K562 (cell line): ENCODE measurements around the gene GPN3. TPM values are rescaled to one million over a fixed set of nuclear protein-coding genes. Genes with fewer than 3 reads are reported as not detected.

Experiments
- ASH1L ChIP-seq: fragments of 450-650 bp; IDR thresholded peaks from 2 replicates; pipeline ENCODE4 v1.6.1; 2018; ENCODE audit warnings: borderline replicate concordance, mild to moderate bottlenecking, low read depth; ENCODE audit not compliant: partially characterized antibody
- CBX1 ChIP-seq: sonication (generic); IDR thresholded peaks from 2 replicates; pipeline ENCODE4 v1.6.1; 2016; ENCODE audit warnings: antibody characterized with exemption, low read depth, mild to moderate bottlenecking
- EHMT2 ChIP-seq: fragments of 450-650 bp; IDR thresholded peaks from 2 replicates; pipeline ENCODE4 v1.6.1; 2018; ENCODE audit warnings: antibody characterized with exemption
- FIP1L1 ChIP-seq: fragments of 200-400 bp; formaldehyde crosslinking; IDR thresholded peaks from 2 replicates; pipeline ENCODE4 v1.6.1; 2018; ENCODE audit warnings: mild to moderate bottlenecking, low read depth, low read length; ENCODE audit not compliant: poor library complexity, severe bottlenecking
- FOXA1 ChIP-seq: fragments of 450-650 bp; IDR thresholded peaks from 2 replicates; pipeline ENCODE4 v1.6.1; 2016; ENCODE audit warnings: mild to moderate bottlenecking, borderline replicate concordance
- KLF10 ChIP-seq: fragments of 250-450 bp; sonication (Bioruptor Pico); IDR thresholded peaks from 2 replicates; pipeline ENCODE4 v1.6.1; 2021; ENCODE audit warnings: matching md5 sums
- NFE2 ChIP-seq: IDR thresholded peaks from 2 replicates; pipeline ENCODE4 v1.6.1; 2014; ENCODE audit warnings: antibody characterized with exemption, low read depth
- NFIC ChIP-seq: fragments of 450-650 bp; IDR thresholded peaks from 2 replicates; pipeline ENCODE4 v1.6.1; 2017; ENCODE audit warnings: mild to moderate bottlenecking, inconsistent platforms
- PTRF ChIP-seq: fragments of 450-650 bp; IDR thresholded peaks from 2 replicates; pipeline ENCODE4 v1.6.1; 2016; ENCODE audit warnings: mild to moderate bottlenecking, missing genetic modification characterization, missing compliant biosample characterization
- RFX7 ChIP-seq: fragments of 250-450 bp; sonication (Bioruptor Pico); IDR thresholded peaks from 2 replicates; pipeline ENCODE4 v1.5.1; 2021; ENCODE audit warnings: mild to moderate bottlenecking
- RREB1 ChIP-seq: fragments of 250-450 bp; sonication (Bioruptor Pico); IDR thresholded peaks from 2 replicates; pipeline ENCODE4 v1.4.0; 2020
- SMAD4 ChIP-seq: fragments of 250-450 bp; sonication (Bioruptor Pico); conservative IDR thresholded peaks from 2 replicates; pipeline ENCODE4 v1.8.0; 2021; ENCODE audit warnings: inconsistent platforms, mild to moderate bottlenecking, moderate library complexity
- SMARCA4 ChIP-seq: fragments of 450-650 bp; IDR thresholded peaks from 2 replicates; pipeline ENCODE4 v1.6.1; 2016
- ZC3H11A ChIP-seq: IDR thresholded peaks from 2 replicates; pipeline ENCODE4 v1.6.1; 2012; ENCODE audit warnings: low read depth, low read length, improper control_type of control experiment
- ZNF174 ChIP-seq: fragments of 250-450 bp; sonication (Bioruptor Pico); IDR thresholded peaks from 2 replicates; pipeline ENCODE4 v1.4.0; 2020; ENCODE audit warnings: mild to moderate bottlenecking
- ZNF23 ChIP-seq: fragments of 250-450 bp; sonication (Bioruptor Pico); IDR thresholded peaks from 2 replicates; pipeline ENCODE4 v1.4.0; 2020; ENCODE audit warnings: mild to moderate bottlenecking
- polyA plus RNA-seq, 8 experiments: library from polyadenylated mRNA; depleted of rRNA in 4 of 8; stranded (reverse) in 5 of 8; unstranded in 3 of 8; fragments of >200 nt; fragmentation: Nextera tagmentation in 2 of 8; fragmentation: Illumina TruSeq in 1 of 8; extraction: Ambion mirVana in 2 of 8; extraction: Trizol in 1 of 8; gene quantifications; 2 replicates each; pipeline versions ENCODE4 v1.2.1 to v1.2.3, GENCODE V29; 2011 to 2014; ENCODE audit warnings: inconsistent platforms in 1 of 8, missing spikeins in 1 of 8
- total RNA-seq, 7 experiments: library from RNA; depleted of rRNA in 6 of 7; stranded (reverse); fragments of >200 nt in 6 of 7; fragmentation: Illumina TruSeq in 2 of 7; extraction: Trizol in 2 of 7; gene quantifications; 2 replicates each; pipeline versions ENCODE4 v1.2.1 to v1.2.3, GENCODE V29; 2011 to 2021; ENCODE audit warnings: low replicate concordance in 1 of 7
- TF ChIP-seq, protein P1 (sequence below): fragments of 250-450 bp; sonication (Bioruptor Pico); IDR thresholded peaks from 2 replicates; pipeline ENCODE4 v1.8.0; 2022; ENCODE audit warnings: inconsistent platforms
- TF ChIP-seq, protein P2 (sequence below): fragments of 250-450 bp; sonication (Bioruptor Pico); IDR thresholded peaks from 2 replicates; pipeline ENCODE4 v1.4.0; 2020; ENCODE audit warnings: borderline replicate concordance
- TF ChIP-seq, protein P3 (sequence below): fragments of 450-650 bp; formaldehyde crosslinking; IDR thresholded peaks from 2 replicates; pipeline ENCODE4 v1.4.0; 2020; ENCODE audit warnings: mild to moderate bottlenecking, mixed read lengths

Gene GPN3
- total and polyA plus RNA-seq, 9 of the 15 experiments (the other 6 are each of a cell fraction or from before 2014, with no cell fraction given), result 35.8 to 123 (median 64.2) TPM

DNA sequence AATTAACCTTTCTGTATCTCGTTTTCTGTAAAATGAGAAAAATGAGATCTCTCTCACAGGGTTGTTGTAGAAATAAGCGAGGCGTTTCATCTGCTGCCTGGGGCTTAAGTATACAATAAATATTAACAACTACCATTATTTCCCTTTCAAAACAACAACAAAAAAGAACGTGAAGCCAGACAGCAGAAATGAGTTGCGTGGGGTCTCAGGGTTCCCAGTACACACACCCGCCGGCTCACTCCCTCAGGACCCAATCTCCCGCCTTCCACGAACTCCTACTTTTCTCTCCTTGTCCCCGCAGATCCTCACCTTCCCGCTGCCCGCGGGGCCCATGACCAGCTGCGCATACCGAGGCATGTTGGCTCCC is 227 bp downstream of the GPN3 start (continued):
- TF ChIP-seq, protein P1, sequence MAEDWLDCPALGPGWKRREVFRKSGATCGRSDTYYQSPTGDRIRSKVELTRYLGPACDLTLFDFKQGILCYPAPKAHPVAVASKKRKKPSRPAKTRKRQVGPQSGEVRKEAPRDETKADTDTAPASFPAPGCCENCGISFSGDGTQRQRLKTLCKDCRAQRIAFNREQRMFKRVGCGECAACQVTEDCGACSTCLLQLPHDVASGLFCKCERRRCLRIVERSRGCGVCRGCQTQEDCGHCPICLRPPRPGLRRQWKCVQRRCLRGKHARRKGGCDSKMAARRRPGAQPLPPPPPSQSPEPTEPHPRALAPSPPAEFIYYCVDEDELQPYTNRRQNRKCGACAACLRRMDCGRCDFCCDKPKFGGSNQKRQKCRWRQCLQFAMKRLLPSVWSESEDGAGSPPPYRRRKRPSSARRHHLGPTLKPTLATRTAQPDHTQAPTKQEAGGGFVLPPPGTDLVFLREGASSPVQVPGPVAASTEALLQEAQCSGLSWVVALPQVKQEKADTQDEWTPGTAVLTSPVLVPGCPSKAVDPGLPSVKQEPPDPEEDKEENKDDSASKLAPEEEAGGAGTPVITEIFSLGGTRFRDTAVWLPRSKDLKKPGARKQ, result no peak
- TF ChIP-seq RREB1 (no peak), FIP1L1 (no peak), EHMT2 (no peak), PTRF (no peak), ZNF174 (CRISPR knock-in tag) (no peak), ZNF23 (no peak), NFE2 (no peak), KLF10 (no peak), RFX7 (no peak), FOXA1 (no peak), CBX1 (no peak), ASH1L (peak; percentile 16), SMARCA4 (no peak), SMAD4 (CRISPR knock-in tag) (no peak), ZC3H11A (no peak), NFIC (peak; percentile 36)
- TF ChIP-seq, protein P2, sequence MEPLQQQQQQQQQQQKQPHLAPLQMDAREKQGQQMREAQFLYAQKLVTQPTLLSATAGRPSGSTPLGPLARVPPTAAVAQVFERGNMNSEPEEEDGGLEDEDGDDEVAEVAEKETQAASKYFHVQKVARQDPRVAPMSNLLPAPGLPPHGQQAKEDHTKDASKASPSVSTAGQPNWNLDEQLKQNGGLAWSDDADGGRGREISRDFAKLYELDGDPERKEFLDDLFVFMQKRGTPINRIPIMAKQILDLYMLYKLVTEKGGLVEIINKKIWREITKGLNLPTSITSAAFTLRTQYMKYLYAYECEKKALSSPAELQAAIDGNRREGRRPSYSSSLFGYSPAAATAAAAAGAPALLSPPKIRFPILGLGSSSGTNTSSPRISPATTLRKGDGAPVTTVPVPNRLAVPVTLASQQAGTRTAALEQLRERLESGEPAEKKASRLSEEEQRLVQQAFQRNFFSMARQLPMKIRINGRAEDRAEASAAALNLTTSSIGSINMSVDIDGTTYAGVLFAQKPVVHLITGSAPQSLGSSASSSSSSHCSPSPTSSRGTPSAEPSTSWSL, result no peak
- TF ChIP-seq, protein P3, sequence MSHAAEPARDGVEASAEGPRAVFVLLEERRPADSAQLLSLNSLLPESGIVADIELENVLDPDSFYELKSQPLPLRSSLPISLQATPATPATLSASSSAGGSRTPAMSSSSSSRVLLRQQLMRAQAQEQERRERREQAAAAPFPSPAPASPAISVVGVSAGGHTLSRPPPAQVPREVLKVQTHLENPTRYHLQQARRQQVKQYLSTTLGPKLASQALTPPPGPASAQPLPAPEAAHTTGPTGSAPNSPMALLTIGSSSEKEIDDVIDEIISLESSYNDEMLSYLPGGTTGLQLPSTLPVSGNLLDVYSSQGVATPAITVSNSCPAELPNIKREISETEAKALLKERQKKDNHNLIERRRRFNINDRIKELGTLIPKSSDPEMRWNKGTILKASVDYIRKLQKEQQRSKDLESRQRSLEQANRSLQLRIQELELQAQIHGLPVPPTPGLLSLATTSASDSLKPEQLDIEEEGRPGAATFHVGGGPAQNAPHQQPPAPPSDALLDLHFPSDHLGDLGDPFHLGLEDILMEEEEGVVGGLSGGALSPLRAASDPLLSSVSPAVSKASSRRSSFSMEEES (CRISPR knock-in tag), result no peak
